Measurements from ENCODE around the gene FUBP1. TPM values are rescaled to one million over a fixed set of nuclear protein-coding genes. Genes with fewer than 3 reads are reported as not detected.
"Not testable (repeated sequence)": the region's sequence is repeated elsewhere in the genome, so short reads cannot be mapped to it uniquely, and the experiment has no call there.

Gene FUBP1
- total RNA-seq, result 86.5 to 141 TPM (median 92.0 TPM) in 3 replicates
- long read RNA-seq, transcript FUBP1-203 (20 exons, 2,378 nt), result major isoform, 7 of 30 reads
- long read RNA-seq, partial matches to known transcripts, result 3 of 30 reads
- long read RNA-seq, other reads (novel, unspliced or antisense), result 20 of 30 reads

GRCh38 chr1:77978969-77979876, at the start of gene FUBP1:
Gene FUBP1, minus strand, starts transcription at chr1:77979072. Its CDS starts 68 bp downstream, at chr1:77979004.
- peaks cover 54% of the 10 kb centered on the region for H3K4me1 Mint-ChIP-seq (ENCODE audit: low read depth)
- H3K36me3 Mint-ChIP-seq (ENCODE audit: low read depth), result peaks cover 3% of the 10 kb centered on the region
- TF ChIP-seq CTCF (IDR thresholded peaks at IDR 0.05), result peak; percentile 81

GRCh38 chr1:78021134-78021533, 42.3 kb upstream of the FUBP1 start:
- H3K4me3 Mint-ChIP-seq (ENCODE audit: unreplicated experiment); H3K4me1 Mint-ChIP-seq (ENCODE audit: low read depth); H3K27me3 Mint-ChIP-seq (ENCODE audit: low read depth); H3K9me3 Mint-ChIP-seq (ENCODE audit: low read depth); H3K27ac Mint-ChIP-seq (ENCODE audit: unreplicated experiment); DNase-seq (ENCODE audit: low spot score): not testable (repeated sequence)
- H3K36me3 Mint-ChIP-seq (ENCODE audit: low read depth), result peaks cover 11% of the 10 kb centered on the region

More at GRCh38 chr1:77978969-77979876, at the start of gene FUBP1:
- no peaks in the 10 kb centered on the region for H3K9me3 Mint-ChIP-seq (ENCODE audit: low read depth)
- peak; percentile 95 for DNase-seq (ENCODE audit: low spot score)
- no peaks in the 10 kb centered on the region for H3K27me3 Mint-ChIP-seq (ENCODE audit: low read depth)
- no peak within 1 kb of the TSS for H3K27ac Mint-ChIP-seq (ENCODE audit: unreplicated experiment)
- H3K4me3 Mint-ChIP-seq (ENCODE audit: unreplicated experiment), result no peak within 1 kb of the TSS

GRCh38 chr1:78019024-78019423, 40.2 kb upstream of the FUBP1 start:
- no peaks in the 10 kb centered on the region for H3K27me3 Mint-ChIP-seq (ENCODE audit: low read depth)
- TF ChIP-seq CTCF (IDR thresholded peaks at IDR 0.05), result no peak
- H3K27ac Mint-ChIP-seq (ENCODE audit: unreplicated experiment), result no peak overlapping the region
- DNase-seq (ENCODE audit: low spot score), result no peak
- H3K4me1 Mint-ChIP-seq (ENCODE audit: low read depth), result peaks cover 9% of the 10 kb centered on the region
- H3K9me3 Mint-ChIP-seq (ENCODE audit: low read depth), result no peaks in the 10 kb centered on the region
- H3K4me3 Mint-ChIP-seq (ENCODE audit: unreplicated experiment), result no peak overlapping the region
- H3K36me3 Mint-ChIP-seq (ENCODE audit: low read depth), result peaks cover 24% of the 10 kb centered on the region

- no peaks in the 10 kb centered on the region for H3K27me3 Mint-ChIP-seq (ENCODE audit: low read depth)
- peaks cover 25% of the 10 kb centered on the region for H3K4me1 Mint-ChIP-seq (ENCODE audit: low read depth)
- H3K9me3 Mint-ChIP-seq (ENCODE audit: low read depth), result no peaks in the 10 kb centered on the region
- H3K4me3 Mint-ChIP-seq (ENCODE audit: unreplicated experiment), result no peak overlapping the region
- peak overlapping the region; percentile 2 for H3K27ac Mint-ChIP-seq (ENCODE audit: unreplicated experiment)
- peaks cover 31% of the 10 kb centered on the region for H3K36me3 Mint-ChIP-seq (ENCODE audit: low read depth)
- TF ChIP-seq CTCF (IDR thresholded peaks at IDR 0.05), result no peak
- no peak for DNase-seq (ENCODE audit: low spot score)
Observed at GRCh38 chr1:78015148-78015547, 36.3 kb upstream of the FUBP1 start.

- Mint-ChIP-seq H3K4me3 (ENCODE audit: unreplicated experiment) (peak overlapping the region; percentile 49), H3K9me3 (ENCODE audit: low read depth) (no peaks in the 10 kb centered on the region), H3K27me3 (ENCODE audit: low read depth) (no peaks in the 10 kb centered on the region), H3K36me3 (ENCODE audit: low read depth) (peaks cover 18% of the 10 kb centered on the region), H3K4me1 (ENCODE audit: low read depth) (peaks cover 46% of the 10 kb centered on the region), H3K27ac (ENCODE audit: unreplicated experiment) (peak overlapping the region; percentile 66)
- TF ChIP-seq CTCF (IDR thresholded peaks at IDR 0.05), result no peak
- no peak for DNase-seq (ENCODE audit: low spot score)
Observed at GRCh38 chr1:78011050-78011449, 32.2 kb upstream of the FUBP1 start.

Data from chondrocyte (in vitro differentiated cells).